ENCODE measurements around the gene PCIF1. TPM values are rescaled to one million over a fixed set of nuclear protein-coding genes. Genes with fewer than 3 reads are reported as not detected.

Gene PCIF1
- total RNA-seq, 1 experiment from 2014 or later, result 18.4 TPM

DNA sequence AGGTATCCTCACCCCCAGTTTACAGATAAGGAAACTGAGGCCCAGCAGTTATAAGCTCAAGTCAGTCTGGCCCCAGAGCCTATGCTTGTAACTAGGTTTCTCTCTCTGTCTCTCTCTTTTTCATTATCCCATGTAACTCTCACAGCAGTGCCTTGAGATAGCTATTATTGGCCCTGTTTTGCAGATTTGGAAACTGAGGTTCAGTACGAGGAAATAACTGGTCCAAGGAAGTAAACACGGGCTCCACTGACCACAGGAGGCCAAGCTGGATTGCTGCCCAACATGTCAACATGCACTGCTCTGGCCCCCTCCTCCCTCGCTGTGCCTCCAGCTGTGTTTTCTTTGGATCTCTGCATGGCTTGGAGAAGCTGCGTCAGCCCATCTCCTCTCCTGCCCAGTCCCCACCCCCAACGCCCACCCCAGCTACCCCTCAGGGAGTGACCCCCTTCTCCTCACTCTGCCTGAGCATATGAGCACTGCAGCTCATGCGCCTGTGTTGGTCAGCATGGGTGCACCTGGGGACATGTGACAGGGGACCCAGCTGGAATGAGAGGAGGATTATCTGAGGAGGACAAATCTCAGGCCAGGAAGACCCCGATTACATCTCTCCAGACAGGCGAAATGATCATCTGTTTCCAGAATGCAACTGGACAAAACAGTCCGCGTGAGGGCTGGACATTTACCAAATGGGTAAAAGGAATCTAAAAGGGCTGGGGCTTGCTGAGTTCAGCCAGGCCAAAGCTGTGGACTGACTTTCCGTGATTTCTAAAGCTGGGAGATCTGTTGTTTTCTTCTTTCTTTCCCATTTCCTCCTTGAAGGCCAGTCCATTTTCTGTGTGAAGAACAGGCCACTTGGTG lies 14.7 kb upstream of the PCIF1 start:
- intact Hi-C loops (cut with micrococcal nuclease), result no loop called here
- H3K27me3 ChIP-seq (ENCODE audit: low read length), result no peaks in the 10 kb centered on the region
- H2AFZ ChIP-seq (ENCODE audit: low read length), result no peak overlapping the region
- H3K79me2 ChIP-seq (ENCODE audit: low read length), result no peaks in the 10 kb centered on the region
- no peaks in the 10 kb centered on the region for H3K9me2 ChIP-seq (replicated peaks; ENCODE audit: low read length)
- no peak overlapping the region for H3K9ac ChIP-seq (ENCODE audit: low read length)
- TF ChIP-seq EZH2phosphoT487 (IDR thresholded peaks at IDR 0.05; ENCODE audit: borderline replicate concordance, low read length) (no peak), EZH2 (IDR thresholded peaks at IDR 0.05; ENCODE audit: low read length, unreplicated experiment) (no peak)
- TF ChIP-seq, protein P1, sequence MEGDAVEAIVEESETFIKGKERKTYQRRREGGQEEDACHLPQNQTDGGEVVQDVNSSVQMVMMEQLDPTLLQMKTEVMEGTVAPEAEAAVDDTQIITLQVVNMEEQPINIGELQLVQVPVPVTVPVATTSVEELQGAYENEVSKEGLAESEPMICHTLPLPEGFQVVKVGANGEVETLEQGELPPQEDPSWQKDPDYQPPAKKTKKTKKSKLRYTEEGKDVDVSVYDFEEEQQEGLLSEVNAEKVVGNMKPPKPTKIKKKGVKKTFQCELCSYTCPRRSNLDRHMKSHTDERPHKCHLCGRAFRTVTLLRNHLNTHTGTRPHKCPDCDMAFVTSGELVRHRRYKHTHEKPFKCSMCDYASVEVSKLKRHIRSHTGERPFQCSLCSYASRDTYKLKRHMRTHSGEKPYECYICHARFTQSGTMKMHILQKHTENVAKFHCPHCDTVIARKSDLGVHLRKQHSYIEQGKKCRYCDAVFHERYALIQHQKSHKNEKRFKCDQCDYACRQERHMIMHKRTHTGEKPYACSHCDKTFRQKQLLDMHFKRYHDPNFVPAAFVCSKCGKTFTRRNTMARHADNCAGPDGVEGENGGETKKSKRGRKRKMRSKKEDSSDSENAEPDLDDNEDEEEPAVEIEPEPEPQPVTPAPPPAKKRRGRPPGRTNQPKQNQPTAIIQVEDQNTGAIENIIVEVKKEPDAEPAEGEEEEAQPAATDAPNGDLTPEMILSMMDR (conservative IDR thresholded peaks at IDR 0.05; ENCODE audit: low read depth, low read length), result no peak
- no peaks in the 10 kb centered on the region for H3K9me3 ChIP-seq (ENCODE audit: low read length)
- peaks cover 8% of the 10 kb centered on the region for H3K4me1 ChIP-seq (ENCODE audit: insufficient read depth, low read length)
- DNase-seq, result no peak
- no peaks in the 10 kb centered on the region for H4K20me1 ChIP-seq (ENCODE audit: low read length)
- CTCF ChIA-PET, result no interaction called here
- H3K36me3 ChIP-seq (ENCODE audit: low read depth, low read length), result no peaks in the 10 kb centered on the region
- H3F3A ChIP-seq (ENCODE audit: low read length, unreplicated experiment), result no peaks in the 10 kb centered on the region
- ATAC-seq, result no peak
- no peak overlapping the region for H3K4me3 ChIP-seq (ENCODE audit: low read length)
- POLR2A ChIA-PET (ENCODE audit: unreplicated experiment), result interaction anchor here (0.6 to 1.1 kb wide), 3 partner anchors 14 to 39 kb away, joined by 3 to 4 read pairs (median 3); no protein-coding TSS in a partner anchor
- no peak overlapping the region for H3K27ac ChIP-seq (ENCODE audit: low read length)
- BruUV-seq (replicated peaks), result no TSS peak
- no peak overlapping the region for H3K4me2 ChIP-seq (ENCODE audit: low read length)

- Histone ChIP-seq H3K27me3 (ENCODE audit: low read length) (no peaks in the 10 kb centered on the region), H3K4me1 (ENCODE audit: insufficient read depth, low read length) (peaks cover 8% of the 10 kb centered on the region), H3K9me3 (ENCODE audit: low read length) (no peaks in the 10 kb centered on the region), H3K27ac (ENCODE audit: low read length) (no peak overlapping the region), H3K36me3 (ENCODE audit: low read depth, low read length) (no peaks in the 10 kb centered on the region), H2AFZ (ENCODE audit: low read length) (no peak overlapping the region), H3K9ac (ENCODE audit: low read length) (no peak overlapping the region), H3K4me3 (ENCODE audit: low read length) (no peak overlapping the region), H3F3A (ENCODE audit: low read length, unreplicated experiment) (no peaks in the 10 kb centered on the region), H4K20me1 (ENCODE audit: low read length) (no peaks in the 10 kb centered on the region), H3K79me2 (ENCODE audit: low read length) (no peaks in the 10 kb centered on the region), H3K9me2 (replicated peaks; ENCODE audit: low read length) (no peaks in the 10 kb centered on the region), H3K4me2 (ENCODE audit: low read length) (no peak overlapping the region)
- intact Hi-C loops (cut with micrococcal nuclease), result no loop called here
- TF ChIP-seq EZH2 (IDR thresholded peaks at IDR 0.05; ENCODE audit: low read length, unreplicated experiment), result no peak
- TF ChIP-seq, protein P1 (conservative IDR thresholded peaks at IDR 0.05; ENCODE audit: low read depth, low read length), result no peak
- TF ChIP-seq EZH2phosphoT487 (IDR thresholded peaks at IDR 0.05; ENCODE audit: borderline replicate concordance, low read length), result no peak
- no peak for ATAC-seq
- DNase-seq, result no peak
- ChIA-PET POLR2A (ENCODE audit: unreplicated experiment) (interaction anchor here (1.1 kb wide), 1 partner anchor 15 kb away, joined by 3 read pairs; no protein-coding TSS in a partner anchor), CTCF (no interaction called here)
- no TSS peak for BruUV-seq (replicated peaks)
These were observed 13.8 kb upstream of the PCIF1 start for GRCh38 chr20:45920462-45921336.

Data from PC-3 (cell line).